ENCODE measurements around the gene IL37.

The IL37 gene

DNA sequence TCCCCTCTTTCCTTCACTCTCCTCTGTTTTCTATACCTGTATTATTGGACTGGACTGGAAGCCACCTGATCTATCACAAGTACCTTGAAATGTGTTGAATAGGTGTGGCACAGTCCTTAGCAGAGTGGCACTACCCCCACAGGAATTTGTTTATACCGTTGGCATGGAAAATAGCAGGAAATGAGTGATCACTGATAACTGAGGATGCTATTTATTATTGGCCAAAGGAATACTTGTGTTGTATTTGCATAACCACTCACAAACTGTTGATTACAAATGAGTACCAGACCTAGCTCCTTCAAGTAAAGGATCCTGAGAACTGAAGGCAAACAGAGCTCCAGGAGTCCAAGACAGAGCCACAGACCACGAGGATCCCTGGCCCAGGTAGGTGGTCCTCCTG lies at the start of gene IL37:
Gene IL37 (plus strand): TSS at position 301 of the 400 bp plus-strand sequence. CDS start 1,848 bp downstream, outside the sequence.
- no peak for FAIRE-seq

- no peak for FAIRE-seq
Measured at GRCh38 chr2:112864072-112864471, 46.9 kb upstream of the IL37 start.

- FAIRE-seq: no peak
Measured at GRCh38 chr2:112866128-112866835, 44.7 kb upstream of the IL37 start.

DNA sequence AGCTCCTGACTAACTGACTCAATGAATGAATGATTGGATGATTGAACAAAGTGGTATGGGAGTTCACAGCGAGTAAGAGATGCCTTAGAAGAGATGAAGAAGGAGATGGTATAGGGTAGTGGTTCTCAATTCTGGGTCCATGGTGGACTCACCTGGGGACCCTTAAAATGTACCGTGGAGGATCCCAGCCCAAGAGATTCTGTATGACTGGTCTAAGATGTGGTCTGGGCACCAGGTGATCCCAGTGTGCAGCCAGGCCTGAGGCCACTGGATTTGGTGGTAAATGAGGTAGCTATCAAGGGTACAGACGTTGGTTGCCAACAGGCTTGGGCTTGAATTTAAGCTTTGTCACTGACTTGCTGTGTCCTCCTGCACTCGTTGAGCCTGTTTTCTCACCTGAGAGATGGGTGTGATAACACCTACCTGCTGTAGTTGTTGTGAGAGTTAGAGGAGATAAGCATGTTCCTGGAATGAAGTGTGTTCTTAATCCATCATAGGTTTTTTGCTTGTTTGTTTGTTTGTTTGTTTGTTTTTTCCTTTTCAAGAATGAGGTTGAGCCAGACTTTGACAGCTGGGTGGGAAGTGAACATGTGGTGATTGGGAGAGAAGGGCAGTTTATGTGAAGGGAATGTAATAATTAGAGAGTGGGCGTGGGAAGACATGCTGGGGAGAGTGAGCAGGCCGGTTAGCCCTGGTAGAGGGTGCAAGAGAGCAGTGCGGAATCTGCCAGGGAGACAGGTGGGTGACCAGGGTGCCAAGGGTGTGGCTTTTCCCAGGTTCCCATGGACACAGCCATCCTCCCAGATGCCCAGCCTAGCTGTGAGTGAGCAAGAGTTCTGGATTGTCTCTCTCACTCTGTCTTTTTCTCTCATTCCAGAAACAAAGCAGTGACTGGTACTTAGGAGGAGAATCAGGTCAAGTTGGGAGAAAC lies 43.0 kb upstream of the IL37 start:
- no peak for FAIRE-seq

- no peak for FAIRE-seq
Measured at GRCh38 chr2:112869258-112869842, 41.6 kb upstream of the IL37 start.

DNA sequence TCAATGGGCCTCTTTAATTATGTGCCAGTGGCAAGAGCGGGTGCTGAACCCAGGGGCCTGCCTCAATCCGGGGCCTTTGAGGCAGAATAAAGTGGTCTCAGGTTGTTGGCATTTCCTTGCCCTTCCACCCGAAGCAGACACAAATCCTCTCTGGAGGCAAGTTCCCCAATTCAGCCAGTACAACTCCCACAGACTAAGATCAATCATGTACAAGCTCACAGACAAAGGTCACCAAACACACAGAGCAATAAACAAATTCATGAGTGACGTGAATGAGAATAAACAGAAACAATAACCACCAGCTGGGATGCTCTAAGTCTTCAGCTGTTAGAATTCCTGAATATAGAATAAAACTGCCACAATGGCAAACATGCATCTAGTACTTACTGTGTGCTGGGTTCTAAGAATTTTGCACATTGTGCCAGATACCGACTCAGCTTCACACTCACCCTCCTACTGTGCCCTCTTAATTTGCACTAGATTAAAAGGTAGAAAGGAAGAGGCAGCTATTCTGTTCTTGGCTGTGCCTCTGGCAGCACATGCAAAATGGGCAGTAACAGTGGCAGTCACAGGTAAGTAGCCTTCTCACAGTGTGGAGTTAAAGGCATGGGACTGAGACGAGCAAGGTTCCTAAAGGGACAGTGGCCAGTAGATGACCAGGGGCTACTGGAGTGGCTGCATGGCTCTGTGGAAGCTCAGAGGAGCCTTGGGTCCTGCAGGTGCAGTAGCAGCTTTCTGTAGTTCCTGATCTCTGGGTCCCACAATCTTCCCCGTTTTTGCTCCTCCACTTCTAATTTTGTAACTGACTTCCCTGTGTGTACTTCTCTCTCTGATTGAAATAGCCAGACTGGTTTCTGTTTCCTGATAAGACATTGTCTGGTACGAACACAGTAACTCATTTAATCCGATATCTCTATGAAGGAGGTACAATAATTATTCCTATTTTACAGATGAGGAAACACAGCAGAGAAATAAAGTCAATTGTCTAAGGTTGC lies 39.8 kb upstream of the IL37 start:
- FAIRE-seq: no peak

DNA sequence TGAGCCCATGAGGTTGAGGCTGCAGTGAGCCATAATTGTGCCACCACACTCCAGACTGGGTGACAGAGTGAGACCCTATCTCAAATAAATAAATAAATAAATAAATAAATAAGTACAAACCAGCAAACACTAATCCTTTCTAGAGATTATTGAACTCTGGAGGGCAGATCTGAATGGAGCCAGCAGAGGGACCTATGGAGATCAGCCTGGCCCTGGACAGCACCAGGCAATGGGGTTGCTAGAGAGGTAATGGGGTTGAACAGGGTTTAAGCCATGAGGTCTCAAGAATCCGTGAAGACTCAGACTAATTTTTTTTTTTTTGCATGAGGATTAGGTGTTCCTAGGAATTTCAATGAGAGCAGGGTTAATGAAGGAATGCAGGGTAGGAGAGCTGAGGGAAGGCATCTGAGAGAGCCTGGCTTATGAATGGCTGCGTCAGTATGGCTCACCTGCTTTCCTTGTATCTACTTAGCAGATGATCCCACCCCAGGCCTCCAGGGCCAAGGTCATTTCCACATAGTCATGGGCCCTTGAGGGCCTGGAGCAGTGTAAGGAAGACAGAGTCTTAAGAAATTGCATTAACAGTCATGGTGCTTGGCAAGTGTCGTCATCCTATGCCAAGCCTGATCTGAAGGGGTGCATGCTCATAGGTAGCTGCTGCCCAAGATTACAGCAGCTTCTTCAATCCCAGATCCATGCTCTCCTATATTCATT lies 34.6 kb upstream of the IL37 start:
- no peak for FAIRE-seq

DNA sequence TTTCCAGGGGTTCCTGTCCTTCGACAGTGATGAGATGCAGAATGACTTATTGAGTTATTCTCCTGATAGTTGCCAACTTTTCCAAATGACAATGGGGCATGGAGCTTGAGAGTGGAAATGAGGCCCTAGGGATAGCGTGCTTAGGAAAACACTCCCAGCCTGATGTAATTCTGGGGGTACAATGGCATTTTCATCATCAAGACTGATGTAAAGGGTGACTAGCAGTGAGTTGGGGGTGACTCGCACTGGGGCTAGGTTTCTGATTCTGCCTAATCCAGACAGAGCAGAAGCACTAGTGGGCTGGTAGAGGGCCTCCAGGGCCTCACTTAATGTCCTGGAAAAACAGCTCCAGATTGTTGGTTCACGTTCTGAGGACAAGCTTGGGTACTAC lies 34.0 kb upstream of the IL37 start:
- no peak for FAIRE-seq

- FAIRE-seq: no peak
Measured at GRCh38 chr2:112877423-112877822, 33.5 kb upstream of the IL37 start.

DNA sequence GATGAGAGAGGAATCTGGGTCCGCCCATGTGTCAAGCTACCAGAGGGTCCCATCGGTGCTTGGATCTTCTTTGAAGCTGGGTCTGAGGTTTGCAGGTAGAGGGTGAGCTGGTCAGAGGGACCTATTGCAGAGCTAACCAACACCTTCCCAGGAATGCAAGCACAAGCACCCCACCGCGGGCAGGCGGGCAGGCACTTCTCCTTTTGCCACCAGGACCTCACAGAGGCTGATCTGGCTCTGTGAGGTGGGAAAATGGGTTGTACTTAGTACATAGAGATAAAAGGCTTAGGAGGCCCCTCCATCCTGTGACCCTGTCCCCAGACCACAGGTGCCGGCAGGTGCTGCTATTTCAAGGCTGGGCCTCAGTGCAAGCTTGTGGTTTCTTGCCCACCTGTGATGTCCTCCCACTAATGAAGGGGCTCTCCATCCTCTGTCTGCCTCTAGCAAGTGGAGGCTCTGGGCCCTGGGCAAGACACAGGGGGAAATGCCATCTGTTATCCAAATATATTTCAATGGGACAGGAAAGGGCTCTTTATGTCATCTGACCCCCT lies 31.4 kb upstream of the IL37 start:
- no peak for FAIRE-seq

- no peak for FAIRE-seq
Measured at GRCh38 chr2:112880091-112880531, 30.9 kb upstream of the IL37 start.

GRCh38 chr2:112880696-112881095 lies 30.3 kb upstream of the IL37 start:
- FAIRE-seq: no peak

- no peak for FAIRE-seq
Measured at GRCh38 chr2:112881217-112881985, 29.6 kb upstream of the IL37 start.

DNA sequence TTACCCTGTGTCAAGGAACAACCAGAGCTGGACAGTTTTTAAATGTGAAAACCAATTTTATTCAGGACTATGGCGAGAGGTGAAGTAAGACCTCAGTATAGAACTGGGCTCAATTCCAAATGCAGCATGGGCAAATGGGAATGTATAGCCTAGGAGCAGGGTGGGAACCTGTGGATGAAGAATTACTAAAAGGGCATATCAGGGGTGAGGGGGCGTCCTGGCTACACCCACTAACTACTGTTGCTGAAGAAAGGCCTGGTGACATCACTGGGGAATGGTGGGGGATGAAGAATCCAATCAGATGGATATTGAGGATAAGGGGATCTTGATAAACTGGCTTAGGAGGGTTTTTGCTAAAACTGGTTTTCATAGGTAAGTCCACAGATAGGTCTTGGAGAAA lies 27.3 kb upstream of the IL37 start:
- no peak for FAIRE-seq

DNA sequence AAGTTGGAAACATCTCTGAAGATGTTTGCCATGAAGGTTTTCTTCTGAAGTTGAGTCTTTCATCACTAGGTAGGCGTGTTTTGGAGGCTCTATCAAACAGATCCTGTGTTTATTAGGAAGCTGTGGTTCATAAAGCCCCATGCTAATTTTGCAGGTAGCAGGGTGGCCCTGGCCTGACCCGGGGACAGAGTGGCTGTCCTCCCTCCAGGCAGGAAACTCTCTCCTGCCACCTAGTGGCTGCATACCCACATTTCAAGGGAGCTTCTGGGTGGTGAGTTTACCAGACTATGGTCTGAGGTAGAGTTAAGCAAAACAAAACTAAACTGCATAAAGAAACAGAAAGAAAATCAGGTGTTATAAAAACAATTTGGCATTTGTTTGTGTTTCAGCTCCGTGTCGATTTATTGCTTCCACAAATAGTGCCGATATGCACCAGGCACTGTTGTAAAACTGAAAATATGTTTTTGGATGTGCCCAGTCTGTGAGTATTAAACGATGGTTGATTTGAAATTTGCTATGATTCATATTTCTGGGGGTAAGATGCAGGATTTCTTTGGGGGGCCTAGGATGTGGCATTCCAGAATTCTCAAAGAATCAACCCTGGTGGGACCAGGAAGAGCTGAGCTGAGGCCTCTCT lies 26.0 kb upstream of the IL37 start:
- no peak for FAIRE-seq

- FAIRE-seq: no peak
Measured at GRCh38 chr2:112885506-112885902, 25.5 kb upstream of the IL37 start.

- no peak for FAIRE-seq
Measured at GRCh38 chr2:112886291-112886690, 24.7 kb upstream of the IL37 start.

GRCh38 chr2:112887964-112888749 lies 22.8 kb upstream of the IL37 start:
- FAIRE-seq: no peak

DNA sequence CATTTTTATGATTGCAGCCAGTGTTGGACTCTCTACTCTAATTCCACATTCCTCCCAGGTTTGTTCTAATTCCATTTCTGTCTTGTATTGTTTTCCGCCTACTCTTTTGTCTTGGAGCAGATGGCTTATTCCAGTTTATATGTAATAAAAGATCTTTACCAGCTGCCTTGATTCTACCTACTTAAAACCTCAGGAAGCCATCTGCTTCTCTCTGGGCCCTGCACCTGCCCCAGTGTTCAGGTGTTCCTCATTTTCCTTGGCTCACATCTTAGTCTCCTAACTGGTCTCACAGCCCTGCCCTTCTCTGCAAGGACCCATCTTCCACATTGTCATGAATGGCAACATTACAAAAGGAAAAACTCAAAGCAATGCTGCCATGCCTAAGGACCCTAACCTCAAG lies 21.0 kb upstream of the IL37 start:
- FAIRE-seq: no peak
